Measurements from ENCODE around the gene KMT2B.
"Not testable (repeated sequence)": the region's sequence is repeated elsewhere in the genome, so short reads cannot be mapped to it uniquely, and the experiment has no call there.

The KMT2B gene

GRCh38 chr19:35712567-35713505, 5.0 kb upstream of the KMT2B start:
- no peak for DNase-seq (ENCODE audit: low spot score)

GRCh38 chr19:35713506-35713850, 4.3 kb upstream of the KMT2B start:
- no peak for DNase-seq (ENCODE audit: low spot score)

GRCh38 chr19:35713904-35714495, 3.8 kb upstream of the KMT2B start:
- no peak for DNase-seq (ENCODE audit: low spot score)

GRCh38 chr19:35714601-35715354, 3.0 kb upstream of the KMT2B start:
- DNase-seq (ENCODE audit: low spot score) = no peak

- DNase-seq (ENCODE audit: low spot score) = no peak
Observed at GRCh38 chr19:35715355-35715809, 2.4 kb upstream of the KMT2B start.

GRCh38 chr19:35715981-35716800, 1.6 kb upstream of the KMT2B start:
- no peak for DNase-seq (ENCODE audit: low spot score)

- peak; percentile 94 for DNase-seq (ENCODE audit: low spot score)
Observed at GRCh38 chr19:35716801-35717664, 770 bp upstream of the KMT2B start.

GRCh38 chr19:35718345-35719041, 690 bp downstream of the KMT2B start:
- DNase-seq (ENCODE audit: low spot score) = no peak

GRCh38 chr19:35719402-35720162, 1.8 kb downstream of the KMT2B start:
- DNase-seq (ENCODE audit: low spot score) = no peak

GRCh38 chr19:35720163-35720524, 2.3 kb downstream of the KMT2B start:
- DNase-seq (ENCODE audit: low spot score) = no peak

GRCh38 chr19:35720648-35721047, 2.8 kb downstream of the KMT2B start:
- DNase-seq (ENCODE audit: low spot score) = no peak

GRCh38 chr19:35721374-35721773, 3.6 kb downstream of the KMT2B start:
- DNase-seq (ENCODE audit: low spot score) = no peak

- no peak for DNase-seq (ENCODE audit: low spot score)
Observed at GRCh38 chr19:35722461-35722860, 4.7 kb downstream of the KMT2B start.

- DNase-seq (ENCODE audit: low spot score) = no peak
Observed at GRCh38 chr19:35722897-35723296, 5.1 kb downstream of the KMT2B start.

GRCh38 chr19:35723671-35724070, 5.9 kb downstream of the KMT2B start:
- no peak for DNase-seq (ENCODE audit: low spot score)

- DNase-seq (ENCODE audit: low spot score) = not testable (repeated sequence)
Observed at GRCh38 chr19:35724132-35724531, 6.3 kb downstream of the KMT2B start.

GRCh38 chr19:35724560-35724959, 6.8 kb downstream of the KMT2B start:
- DNase-seq (ENCODE audit: low spot score) = no peak

GRCh38 chr19:35725216-35725861, 7.5 kb downstream of the KMT2B start:
- no peak for DNase-seq (ENCODE audit: low spot score)
